Measurements from ENCODE around the gene IRX5. TPM values are rescaled to one million over a fixed set of nuclear protein-coding genes. Genes with fewer than 3 reads are reported as not detected.
A peak's percentile ranks its signal among the peaks of the same experiment; 100 is the strongest.

Gene IRX5
- total and polyA plus RNA-seq, 2 of the 8 experiments (the other 6 are each of a cell fraction or from before 2014, with no cell fraction given) = 0.48 to 0.56 TPM

DNA sequence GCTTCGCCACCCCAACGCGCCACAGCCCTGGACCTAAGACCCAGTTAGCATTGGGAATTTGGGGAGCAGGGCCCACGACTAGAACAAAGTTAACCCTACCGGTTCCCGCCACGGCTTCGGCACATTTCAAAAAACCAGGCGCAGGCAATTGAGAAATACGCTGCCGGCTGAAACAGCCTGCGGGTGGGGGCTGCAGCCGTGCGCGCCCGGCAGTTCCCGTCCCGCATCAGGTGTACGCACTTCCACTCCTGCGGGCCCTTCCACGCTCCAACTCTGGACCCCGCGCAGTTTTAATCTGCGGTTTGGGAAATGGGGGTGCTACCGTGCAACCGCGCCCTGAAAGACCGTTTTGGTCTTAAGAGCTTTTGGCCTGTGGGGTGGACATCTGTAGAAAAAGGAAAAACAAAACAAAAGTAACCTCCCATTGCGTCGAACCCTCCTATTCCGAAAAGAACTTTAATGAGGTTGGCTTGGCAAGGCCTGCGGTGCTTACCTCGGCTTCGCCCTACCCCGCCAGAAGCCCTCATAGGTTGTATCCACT is 7.1 kb downstream of the IRX5 start:
- CTCF ChIA-PET (ENCODE audit: partially characterized antibody) = interaction anchor here (0.6 to 4.4 kb wide), 18 partner anchors 11 to 759 kb away, joined by 3 to 29 read pairs (median 4); no protein-coding TSS in a partner anchor

More for the DNA sequence above, 7.1 kb downstream of the IRX5 start:
- peaks cover 0 to 2% (median 0%) of the 10 kb centered on the region in 4 experiments; a peak in 1 of 8 replicates for H3K36me3 ChIP-seq (ENCODE audit: control insufficient read depth in 2 of 4, insufficient read depth in 4 of 4, low read length in 3 of 4)
- POLR2A ChIA-PET (ENCODE audit: partially characterized antibody) = no interaction called here
- DNase-seq (ENCODE audit: low read depth in 1 of 2, low spot score in 2 of 2) = peak in 1 of 2 experiments; percentile 54
- H3K79me1 ChIP-seq (ENCODE audit: low read depth, low read length) = no peaks in the 10 kb centered on the region
- H2BK5ac ChIP-seq (ENCODE audit: low read depth, low read length) = no peak overlapping the region
- no peak overlapping the region for H2AK5ac ChIP-seq (ENCODE audit: low read depth, low read length)
- no peak overlapping the region for H2BK20ac ChIP-seq (ENCODE audit: low read length)
- H3K23ac ChIP-seq (ENCODE audit: insufficient read length) = no peak overlapping the region
- TF ChIP-seq PHF8 (conservative IDR thresholded peaks at IDR 0.05; ENCODE audit: low read depth, low read length) (no peak), TEAD4 (IDR thresholded peaks at IDR 0.05; ENCODE audit: low read depth, low read length) (no peak), KDM1A (IDR thresholded peaks at IDR 0.05; ENCODE audit: borderline replicate concordance, low read length) (0 out of 2 replicates have a peak, but pooled peaks have one; percentile 0), KDM4A (IDR thresholded peaks at IDR 0.05; ENCODE audit: low read depth, low read length, severe bottlenecking) (peak; percentile 36), JUND (IDR thresholded peaks at IDR 0.05; ENCODE audit: low read length) (no peak)
- TF ChIP-seq, protein P1, sequence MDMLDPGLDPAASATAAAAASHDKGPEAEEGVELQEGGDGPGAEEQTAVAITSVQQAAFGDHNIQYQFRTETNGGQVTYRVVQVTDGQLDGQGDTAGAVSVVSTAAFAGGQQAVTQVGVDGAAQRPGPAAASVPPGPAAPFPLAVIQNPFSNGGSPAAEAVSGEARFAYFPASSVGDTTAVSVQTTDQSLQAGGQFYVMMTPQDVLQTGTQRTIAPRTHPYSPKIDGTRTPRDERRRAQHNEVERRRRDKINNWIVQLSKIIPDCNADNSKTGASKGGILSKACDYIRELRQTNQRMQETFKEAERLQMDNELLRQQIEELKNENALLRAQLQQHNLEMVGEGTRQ (IDR thresholded peaks at IDR 0.05; ENCODE audit: low read length) = no peak
- H3K18ac ChIP-seq (ENCODE audit: extremely low read depth, low read length) = peak overlapping the region; percentile 43
- no peak for FAIRE-seq
- H2BK120ac ChIP-seq (replicated peaks; ENCODE audit: low read depth, low read length) = no peak overlapping the region
- H3K79me2 ChIP-seq (ENCODE audit: control insufficient read depth in 1 of 2, insufficient read depth in 2 of 2, low read length in 2 of 2) = no peaks in the 10 kb centered on the region
- peak overlapping the region; percentile 31 to 68 (median 58); a peak in 7 of 8 replicates for H3K4me3 ChIP-seq (ENCODE audit: extremely low read depth in 1 of 4, insufficient read depth in 2 of 4, low read depth in 3 of 4, low read length in 4 of 4)
- peaks cover 11% of the 10 kb centered on the region for H3K23me2 ChIP-seq (ENCODE audit: low read depth, low read length)
- 2% methylated on average over 35 of the region's 35 CpGs; no CpG with 5 or more reads in 1 of the 2 experiments for WGBS, 2 experiments (ENCODE audit: extremely low coverage in 1 of 2, insufficient coverage in 1 of 2, insufficient read length in 1 of 2, insufficient replicate concordance in 2 of 2, low coverage in 1 of 2, low lambda C conversion rate in 2 of 2, missing lambda C conversion rate in 1 of 2)
- H2BK12ac ChIP-seq (ENCODE audit: low read depth, low read length) = no peak overlapping the region
- no peak overlapping the region for H3K56ac ChIP-seq (replicated peaks; ENCODE audit: insufficient read length, low read depth, low read length)
- H2BK15ac ChIP-seq (ENCODE audit: low read length) = no peak overlapping the region
- peak overlapping the region; percentile 95 to 98 for H3K4me2 ChIP-seq (ENCODE audit: insufficient read depth in 1 of 2, low read depth in 2 of 2, low read length in 2 of 2)
- peaks cover 8 to 9% of the 10 kb centered on the region in 2 experiments for H4K20me1 ChIP-seq (replicated peaks in 1 of 2; ENCODE audit: control insufficient read depth in 1 of 2, insufficient read depth in 2 of 2, low read length in 2 of 2)
- no peak overlapping the region for H2AFZ ChIP-seq (ENCODE audit: low read length)
- no peak overlapping the region for H4K91ac ChIP-seq (replicated peaks; ENCODE audit: insufficient read length, low read length)
- no peak overlapping the region for H3K27ac ChIP-seq (ENCODE audit: low read depth, low read length)
- no peak overlapping the region for H4K5ac ChIP-seq (ENCODE audit: insufficient read length, low read depth, low read length)
- H3K14ac ChIP-seq (ENCODE audit: insufficient read length) = no peak overlapping the region
- H3K4ac ChIP-seq (replicated peaks; ENCODE audit: insufficient read length, low read depth, low read length) = no peak overlapping the region
- H3K27me3 ChIP-seq (replicated peaks in 1 of 4; ENCODE audit: control insufficient read depth in 3 of 4, extremely low read depth in 1 of 4, insufficient read depth in 3 of 4, low read length in 3 of 4) = peaks cover 56 to 91% (median 85%) of the 10 kb centered on the region in 4 experiments
- no peak overlapping the region for H3K9ac ChIP-seq (replicated peaks in 1 of 4; ENCODE audit: extremely low read depth in 1 of 4, low read depth in 3 of 4, low read length in 3 of 4)
- H3K9me3 ChIP-seq (ENCODE audit: insufficient read depth in 2 of 2, low read depth in 1 of 2, low read length in 1 of 2) = no peaks in the 10 kb centered on the region; a peak in 1 of 4 replicates
- H3K4me1 ChIP-seq (replicated peaks in 1 of 4; ENCODE audit: control insufficient read depth in 3 of 4, insufficient read depth in 4 of 4, low read length in 3 of 4) = peaks cover 0 to 31% (median 21%) of the 10 kb centered on the region in 4 experiments; a peak in 6 of 7 replicates
- H4K8ac ChIP-seq (ENCODE audit: extremely low read depth, insufficient read depth, low read length) = no peak overlapping the region

Measured in H1 (cell line).